Kidney (tissue), 14 donors: ENCODE measurements around the gene ZKSCAN1. TPM values are rescaled to one million over a fixed set of nuclear protein-coding genes. Genes with fewer than 3 reads are reported as not detected.
A peak's percentile ranks its signal among the peaks of the same experiment; 100 is the strongest.
"Not testable (repeated sequence)": the region's sequence is repeated elsewhere in the genome, so short reads cannot be mapped to it uniquely, and the experiment has no call there.

Source experiments
- DNase-seq, 5 donors: peaks; one replicate each; pipeline ENCODE4 v3.0.0-alpha.2; 2013 to 2020
- FAIRE-seq: peaks from 2 replicates; lab custom pipeline; 2012; peaks lifted over from hg19 to GRCh38; lab: Jason Lieb, UNC
- H3K27ac ChIP-seq, 2 donors: one replicate each; pipeline ENCODE4 v1.7.0; 2013; ENCODE audit warnings: low read depth in 2 of 2, low read length in 2 of 2, inconsistent platforms in 1 of 2
- H3K27me3 ChIP-seq: one replicate; pipeline ENCODE4 v1.7.1; 2013; ENCODE audit warnings: low read length, inconsistent platforms; ENCODE audit not compliant: control insufficient read depth, insufficient read depth
- H3K36me3 ChIP-seq, 3 donors: one replicate each; pipeline versions ENCODE4 v1.7.0 to v1.7.1; 2013; ENCODE audit warnings: low read length in 3 of 3, control low read depth in 1 of 3, inconsistent platforms in 1 of 3; ENCODE audit not compliant: insufficient read depth in 3 of 3, control insufficient read depth in 2 of 3
- H3K4me1 ChIP-seq, 3 donors: one replicate each; pipeline versions ENCODE4 v1.7.0 to v1.7.1; 2013; ENCODE audit warnings: low read length in 3 of 3, inconsistent platforms in 1 of 3, low read depth in 1 of 3; ENCODE audit not compliant: control insufficient read depth in 2 of 3, insufficient read depth in 2 of 3
- H3K4me3 ChIP-seq, 3 donors: one replicate each; pipeline versions ENCODE4 v1.7.0 to v1.8.1; 2013; ENCODE audit warnings: low read length in 3 of 3, control low read depth in 1 of 3, inconsistent platforms in 1 of 3
- H3K9ac ChIP-seq, 3 donors: one replicate each; pipeline versions ENCODE4 v1.7.0 to v1.7.1; 2013; ENCODE audit warnings: low read length in 3 of 3, control low read depth in 1 of 3, inconsistent platforms in 1 of 3
- H3K9me3 ChIP-seq, 3 donors: one replicate each; pipeline versions ENCODE4 v1.7.0 to v1.7.1; 2013; ENCODE audit warnings: low read length in 3 of 3, control low read depth in 1 of 3, inconsistent platforms in 1 of 3; ENCODE audit not compliant: control insufficient read depth in 2 of 3, insufficient read depth in 1 of 3
- CTCF ChIP-seq: IDR thresholded peaks from 3 replicates; pipeline ENCODE4 v1.5.1; 2012; ENCODE audit warnings: mild to moderate bottlenecking, moderate library complexity, borderline replicate concordance; ENCODE audit not compliant: insufficient read depth; ENCODE audit errors: extremely low read depth
- intact Hi-C: fragments of 100-400 bp; cut with DNase I; formaldehyde crosslinking; loops from one replicate; pipeline ENCODE4 v1.11.1; 2022
- polyA plus RNA-seq: library from polyadenylated mRNA; stranded (reverse); fragments of 350-450 nt; fragmentation: Illumina TruSeq; extraction: RNeasy Lipid Tissue Mini Kit (QIAGEN cat#74804); gene quantifications from one replicate; pipeline ENCODE4 v1.2.3, GENCODE V29; 2014; ENCODE audit warnings: low read depth, low replicate concordance; ENCODE audit not compliant: insufficient read depth
- total RNA-seq: library from RNA; stranded (reverse); fragmentation: NEBNext Ultra II Directional; extraction: Animal tissue kit (Norgen Biotek cat#: 25700); gene quantifications from one replicate; pipeline ENCODE4 v1.2.1, GENCODE V29; 2021
- donor health status: control.
- donor health status: control.
- donor health status: control.
- donor health status: control.
- donor health status: control.
- donor health status: DM: yes; HTN: yes; CAD: no.
- donor health status: Normal renal cell carcinoma (clear cell type).

ZKSCAN1 gene
- total and polyA plus RNA-seq, 2 donors from 2014 or later: 7.7 to 76.6 TPM

GRCh38 chr7:100011516-100011915, 3.9 kb upstream of the ZKSCAN1 start:
- no peak for TF ChIP-seq CTCF
- intact Hi-C loops: no loop called here
- no peaks in the 10 kb centered on the region for H3K27me3 ChIP-seq
- FAIRE-seq (no peak), DNase-seq (no peak)
- no peaks in the 10 kb centered on the region for H3K36me3 ChIP-seq
- H3K4me3 ChIP-seq: no peak overlapping the region
- H3K4me1 ChIP-seq: peaks cover 0 to 3% (median 0%) of the 10 kb centered on the region in 3 donors
- no peak overlapping the region for H3K27ac ChIP-seq
- H3K9me3 ChIP-seq: no peaks in the 10 kb centered on the region
- no peak overlapping the region for H3K9ac ChIP-seq

- H3K4me1 ChIP-seq, H3K27ac ChIP-seq, H3K9ac ChIP-seq, H3K9me3 ChIP-seq, FAIRE-seq, intact Hi-C loops, H3K27me3 ChIP-seq, H3K36me3 ChIP-seq, H3K4me3 ChIP-seq, DNase-seq: not testable (repeated sequence)
Measured at GRCh38 chr7:100012385-100013327, 2.7 kb upstream of the ZKSCAN1 start.

GRCh38 chr7:100013328-100013676, 2.1 kb upstream of the ZKSCAN1 start:
- Histone ChIP-seq H3K27me3 (no peaks in the 10 kb centered on the region), H3K4me3 (no peak overlapping the region), H3K9ac (no peak overlapping the region), H3K36me3 (no peaks in the 10 kb centered on the region), H3K9me3 (no peaks in the 10 kb centered on the region), H3K4me1 (peaks cover 0 to 6% (median 6%) of the 10 kb centered on the region in 3 donors), H3K27ac (no peak overlapping the region)
- FAIRE-seq (no peak), DNase-seq (no peak)
- TF ChIP-seq CTCF: no peak
- intact Hi-C loops: no loop called here

GRCh38 chr7:100016215-100016901, 962 bp downstream of the ZKSCAN1 start:
- Histone ChIP-seq H3K4me1 (peaks cover 0 to 6% (median 6%) of the 10 kb centered on the region in 3 donors), H3K9me3 (no peaks in the 10 kb centered on the region), H3K27ac (peak overlapping the region; percentile 53 to 74), H3K9ac (peak overlapping the region; percentile 88 to 99 (median 91)), H3K4me3 (peak overlapping the region; percentile 87 to 95 (median 93)), H3K36me3 (no peaks in the 10 kb centered on the region), H3K27me3 (no peaks in the 10 kb centered on the region)
- DNase-seq (peak in 2 of 5 donors; percentile 40 to 75), FAIRE-seq (no peak)
- no peak for TF ChIP-seq CTCF
- intact Hi-C loops: no loop called here
